GM12878 (cell line): ENCODE data around the gene PSME3IP1. TPM values are rescaled to one million over a fixed set of nuclear protein-coding genes. Genes with fewer than 3 reads are reported as not detected.

Experiments used
- ATAC-seq: fragments of 200-7000 bp; cut with Tn5 transposase; 3 replicates; pipeline ENCODE4 v1.9.1; 2020; ENCODE audit warnings: mild to moderate bottlenecking, moderate library complexity
- BruUV-seq: library from RNA; stranded (reverse); fragments of 400-500 nt; replicated peaks from 2 replicates; lab custom pipeline; 2021; lab: Mats Ljungman, UMichigan
- CTCF ChIA-PET: fragments of 300-600 bp; sonication (Branson Sonifier 250); formaldehyde crosslinking; extraction: SDS; loops from one replicate; lab custom pipeline; 2021; ENCODE audit warnings: inconsistent platforms; lab: Yijun Ruan, JAX
- POLR2A ChIA-PET: fragments of 350-600 bp; formaldehyde crosslinking; extraction: SDS; loops from one replicate; lab custom pipeline; 2021; ENCODE audit warnings: inconsistent platforms; lab: Charles Lee
- RAD21 ChIA-PET: fragments of 300-600 bp; sonication (Branson Sonifier 250); formaldehyde crosslinking; loops from one replicate; lab custom pipeline; 2023; ENCODE audit warnings: antibody characterized with exemption; ENCODE audit not compliant: unreplicated experiment; lab: Charles Lee
- SMC1A ChIA-PET: fragments of 300-600 bp; sonication (Branson Sonifier 250); formaldehyde crosslinking; loops from one replicate; lab custom pipeline; 2023; ENCODE audit not compliant: unreplicated experiment, uncharacterized antibody; lab: Charles Lee
- DNase-seq: peaks from one replicate; pipeline ENCODE4 v3.0.0-alpha.2; 2011; ENCODE audit warnings: low read depth, low spot score
- FAIRE-seq: peaks from 3 replicates; lab custom pipeline; 2011; peaks lifted over from hg19 to GRCh38; lab: Jason Lieb, UNC
- H2AFZ ChIP-seq: 2 replicates; pipeline ENCODE4 v1.6.0; 2011; ENCODE audit warnings: low read depth, low read length, control low read depth; ENCODE audit not compliant: control insufficient read depth
- H3K27ac ChIP-seq: 2 replicates; pipeline ENCODE4 v1.5.1; 2011; ENCODE audit warnings: control low read depth; ENCODE audit not compliant: control insufficient read depth, insufficient read depth
- H3K27me3 ChIP-seq, 2 experiments: replicated peaks in 1 of 2; 2 replicates each; pipeline versions ENCODE4 v1.6.0 to v1.6.1; 2011; ENCODE audit warnings: low read length in 1 of 2; ENCODE audit not compliant: control insufficient read depth in 2 of 2, insufficient read depth in 2 of 2
- H3K36me3 ChIP-seq, 2 experiments: 2 replicates each; pipeline ENCODE4 v1.5.1; 2011; ENCODE audit warnings: low read length in 1 of 2; ENCODE audit not compliant: control insufficient read depth in 2 of 2, insufficient read depth in 2 of 2
- H3K4me1 ChIP-seq: 2 replicates; pipeline ENCODE4 v1.6.1; 2011; ENCODE audit warnings: mild to moderate bottlenecking, low read length, moderate library complexity, mixed read lengths; ENCODE audit not compliant: control insufficient read depth, insufficient read depth
- H3K4me2 ChIP-seq: 2 replicates; pipeline ENCODE4 v1.6.0; 2011; ENCODE audit warnings: control low read depth; ENCODE audit not compliant: control insufficient read depth, insufficient read depth
- H3K4me3 ChIP-seq: fragments of 200-600 bp; sonication (generic); 2 replicates; pipeline ENCODE4 v1.5.1; 2016
- H3K79me2 ChIP-seq: 2 replicates; pipeline ENCODE4 v1.6.0; 2011; ENCODE audit warnings: low read length; ENCODE audit not compliant: control insufficient read depth, insufficient read depth
- H3K9ac ChIP-seq: 2 replicates; pipeline ENCODE4 v1.8.0; 2011; ENCODE audit warnings: low read length, control low read depth, mixed read lengths; ENCODE audit not compliant: control insufficient read depth, insufficient read depth
- H3K9me3 ChIP-seq: replicated peaks from 3 replicates; pipeline ENCODE4 v1.5.1; 2011; ENCODE audit warnings: mild to moderate bottlenecking, low read length; ENCODE audit not compliant: control insufficient read depth, insufficient read depth
- H4K20me1 ChIP-seq: 2 replicates; pipeline ENCODE4 v1.6.0; 2011; ENCODE audit not compliant: control insufficient read depth, insufficient read depth
- ASH2L ChIP-seq: fragments of 300-600, 200-600 bp; sonication (generic); IDR thresholded peaks from 2 replicates; pipeline ENCODE4 v1.6.1; 2017; ENCODE audit warnings: low read depth, mild to moderate bottlenecking, borderline replicate concordance
- BCLAF1 ChIP-seq: fragments of 450-650 bp; IDR thresholded peaks from 2 replicates; pipeline ENCODE4 v1.6.1; 2017; ENCODE audit warnings: antibody characterized with exemption, mild to moderate bottlenecking, moderate library complexity
- CBFB ChIP-seq: IDR thresholded peaks from 2 replicates; pipeline ENCODE4 v1.6.1; 2016; ENCODE audit warnings: antibody characterized with exemption, low read depth
- CBX3 ChIP-seq: fragments of 200-600 bp; sonication (generic); IDR thresholded peaks from 2 replicates; pipeline ENCODE4 v1.6.1; 2016; ENCODE audit warnings: low read depth, borderline replicate concordance
- EGR1 ChIP-seq, 2 experiments: IDR thresholded peaks; 1 replicate in 1 of 2; 2 replicates in 1 of 2; pipeline ENCODE4 v1.6.1; 2011 to 2012; ENCODE audit warnings: low read depth in 2 of 2, low read length in 2 of 2, borderline replicate concordance in 1 of 2, mild to moderate bottlenecking in 1 of 2, moderate library complexity in 1 of 2
- ELK1 ChIP-seq: IDR thresholded peaks from 2 replicates; pipeline ENCODE4 v1.6.1; 2012; ENCODE audit warnings: low read depth, low read length, improper control_type of control experiment
- JUND ChIP-seq: IDR thresholded peaks from 2 replicates; pipeline ENCODE4 v1.6.1; 2012; ENCODE audit warnings: low read depth, mild to moderate bottlenecking, low read length, improper control_type of control experiment, moderate library complexity
- KAT2A ChIP-seq: conservative IDR thresholded peaks from 2 replicates; pipeline ENCODE4 v1.6.1; 2011; ENCODE audit warnings: low read depth, low read length; ENCODE audit not compliant: control insufficient read depth
- MAX ChIP-seq: IDR thresholded peaks from 2 replicates; pipeline ENCODE4 v1.6.1; 2012; ENCODE audit warnings: low read depth, low read length, improper control_type of control experiment
- MYC ChIP-seq: IDR thresholded peaks from 2 replicates; pipeline ENCODE4 v1.6.1; 2011; ENCODE audit warnings: mild to moderate bottlenecking, low read length, moderate library complexity, inconsistent platforms; ENCODE audit not compliant: insufficient read depth, insufficient replicate concordance, insufficient read length, severe bottlenecking
- POU2F2 ChIP-seq: IDR thresholded peaks from 3 replicates; pipeline ENCODE4 v1.6.1; 2011; ENCODE audit warnings: low read depth, mild to moderate bottlenecking, low read length, borderline replicate concordance
- RAD21 ChIP-seq: IDR thresholded peaks from 2 replicates; pipeline ENCODE4 v1.6.1; 2011; ENCODE audit warnings: mild to moderate bottlenecking, low read depth, low read length, moderate library complexity; ENCODE audit not compliant: insufficient read depth
- RELB ChIP-seq: fragments of 450-650 bp; IDR thresholded peaks from 2 replicates; pipeline ENCODE4 v1.6.1; 2017; ENCODE audit warnings: low read depth, mild to moderate bottlenecking, moderate library complexity
- TBL1XR1 ChIP-seq: IDR thresholded peaks from 2 replicates; pipeline ENCODE4 v1.6.1; 2012; ENCODE audit warnings: low read depth, low read length, improper control_type of control experiment
- WRNIP1 ChIP-seq: IDR thresholded peaks from 2 replicates; pipeline ENCODE4 v1.6.1; 2011; ENCODE audit warnings: low read depth, low read length, improper control_type of control experiment, borderline replicate concordance
- YY1 ChIP-seq: IDR thresholded peaks from 2 replicates; pipeline ENCODE4 v1.6.1; 2011; ENCODE audit warnings: low read depth, mild to moderate bottlenecking, low read length
- WGBS: methylation state at CpG from one replicate; pipeline ENCODE4 v1.1.6; 2016; ENCODE audit warnings: low lambda C conversion rate; ENCODE audit not compliant: insufficient replicate concordance, insufficient coverage; ENCODE audit errors: missing lambda C conversion rate; 5-methylcytosine and 5-hydroxymethylcytosine counted together
- in situ Hi-C: fragments of 300-500 bp; cut with MboI; formaldehyde crosslinking; loops from 9 replicates; pipeline ENCODE4 v1.14.3; 2018; ENCODE audit warnings: mixed read lengths
- intact Hi-C: fragments of 100-400 bp; cut with micrococcal nuclease; formaldehyde crosslinking; loops from one replicate; pipeline ENCODE4 v1.14.2; 2022; ENCODE audit not compliant: unreplicated experiment
- polyA plus RNA-seq, 11 experiments: library from polyadenylated mRNA; depleted of rRNA in 4 of 11; unstranded in 6 of 11; stranded (reverse) in 5 of 11; fragments of >200 nt; fragmentation: Nextera tagmentation in 4 of 11; fragmentation: Illumina TruSeq in 1 of 11; extraction: Ambion mirVana in 4 of 11; extraction: Trizol in 1 of 11; gene quantifications; 1 replicate in 1 of 11; 2 replicates in 10 of 11; pipeline versions ENCODE4 v1.2.1 to v1.2.3, GENCODE V29; 2011 to 2016; ENCODE audit warnings: inconsistent platforms in 2 of 11, missing spikeins in 2 of 11, low read depth in 1 of 11
- total RNA-seq, 4 experiments: library from RNA; depleted of rRNA in 3 of 4; stranded (reverse); fragments of >200 nt in 3 of 4; fragmentation: Illumina TruSeq in 1 of 4; extraction: Trizol in 1 of 4; gene quantifications; 2 replicates each; pipeline versions ENCODE4 v1.2.1 to v1.2.3, GENCODE V29; 2013 to 2021

Gene PSME3IP1
- total and polyA plus RNA-seq, 10 of the 15 experiments (the other 5 are each of a cell fraction or from before 2014, with no cell fraction given): 67.9 to 174 (median 111) TPM

- SMC1A ChIA-PET: interaction anchor here (1.1 to 2.5 kb wide), 5 partner anchors 14 to 120 kb away, joined by 4 to 7 read pairs (median 4); no protein-coding TSS in a partner anchor
- intact Hi-C loops: loop anchor here (5.0 kb wide), 1 partner anchor 39 kb away; no protein-coding TSS in a partner anchor
- H3K4me2 ChIP-seq: no peak overlapping the region
- FAIRE-seq (no peak), ATAC-seq (no peak), DNase-seq (no peak)
- H3K27ac ChIP-seq: no peak overlapping the region
- H3K79me2 ChIP-seq: no peaks in the 10 kb centered on the region
- POLR2A ChIA-PET: interaction anchor here (1.2 kb wide), 1 partner anchor 10 kb away, joined by 3 read pairs; no protein-coding TSS in a partner anchor
- no peak overlapping the region for H3K4me3 ChIP-seq
- RAD21 ChIA-PET: interaction anchor here (1.8 kb wide), 2 partner anchors 55 to 166 kb away, joined by 3 to 4 read pairs; no protein-coding TSS in a partner anchor
- in situ Hi-C loops: loop anchor here (5.0 kb wide), 1 partner anchor 79 kb away; no protein-coding TSS in a partner anchor
- H3K27me3 ChIP-seq: no peaks in the 10 kb centered on the region
- BruUV-seq: no TSS peak
- CTCF ChIA-PET: interaction anchor here (0.8 to 1.2 kb wide), 5 partner anchors 10 to 373 kb away, joined by 3 to 17 read pairs (median 3); partner anchors contain the start of gene CPNE2
- H2AFZ ChIP-seq: no peak overlapping the region
- no peaks in the 10 kb centered on the region for H4K20me1 ChIP-seq
- no peaks in the 10 kb centered on the region for H3K9me3 ChIP-seq
- 98% methylated on average over 3 of the region's 3 CpGs for WGBS
- peaks cover 19% of the 10 kb centered on the region for H3K4me1 ChIP-seq
- H3K9ac ChIP-seq: no peak overlapping the region
- H3K36me3 ChIP-seq: peaks cover 1 to 40% of the 10 kb centered on the region in 2 experiments
- TF ChIP-seq EGR1 (IDR thresholded peaks at IDR 0.05; ENCODE audit: borderline replicate concordance in 1 of 2, low read depth in 2 of 2, low read length in 2 of 2): no peak
- no peak for TF ChIP-seq KAT2A
- TF ChIP-seq WRNIP1: no peak
- TF ChIP-seq MYC: no peak
- TF ChIP-seq CBX3: no peak
- TF ChIP-seq POU2F2: no peak
- no peak for TF ChIP-seq YY1
- TF ChIP-seq RAD21: no peak
- TF ChIP-seq MAX: no peak
- TF ChIP-seq JUND: no peak
- TF ChIP-seq CBFB: no peak
- no peak for TF ChIP-seq ELK1
- no peak for TF ChIP-seq BCLAF1
- TF ChIP-seq TBL1XR1: no peak
- no peak for TF ChIP-seq ASH2L
- TF ChIP-seq RELB: no peak
Measured at GRCh38 chr16:57165938-57166337, 19.9 kb downstream of the PSME3IP1 start.
